ENCODE measurements around the gene CRLF2.

- no peak for TF ChIP-seq CTCF (IDR thresholded peaks at IDR 0.05)
- TF ChIP-seq POLR2A (IDR thresholded peaks at IDR 0.05): no peak
Observed at GRCh38 chrX:1167466-1167865, 45.0 kb downstream of the CRLF2 start.

Measured in lower leg skin (tissue), 3 donors.